DMS53 (cell line): ENCODE results near the gene RCAN2.

Experiments used
- DNase-seq: peaks from one replicate; lab custom pipeline; 2025; lab: John Stamatoyannopoulos, UW

Gene RCAN2

GRCh38 chr6:46491201-46491627 lies at the start of gene RCAN2:
TSS of gene RCAN2 (minus strand) at chr6:46491449.
- peak; percentile 92 for DNase-seq

- no peak for DNase-seq
These were observed 48.6 kb upstream of the RCAN2 start for GRCh38 chr6:46539866-46540265.

- DNase-seq, result no peak
These were observed 47.7 kb upstream of the RCAN2 start for GRCh38 chr6:46538800-46539480.

GRCh38 chr6:46530896-46531295 lies 39.6 kb upstream of the RCAN2 start:
- DNase-seq, result no peak

- DNase-seq, result no peak
These were observed 37.9 kb upstream of the RCAN2 start for GRCh38 chr6:46528961-46529750.

GRCh38 chr6:46526607-46527006 lies 35.4 kb upstream of the RCAN2 start:
- no peak for DNase-seq

- no peak for DNase-seq
These were observed 34.3 kb upstream of the RCAN2 start for GRCh38 chr6:46525583-46525982.

- DNase-seq, result no peak
These were observed 30.3 kb upstream of the RCAN2 start for GRCh38 chr6:46521464-46521971.

GRCh38 chr6:46517202-46517601 lies 26.0 kb upstream of the RCAN2 start:
- no peak for DNase-seq

GRCh38 chr6:46513533-46513932 lies 22.3 kb upstream of the RCAN2 start:
- no peak for DNase-seq

GRCh38 chr6:46511320-46511719 lies 20.1 kb upstream of the RCAN2 start:
- no peak for DNase-seq

GRCh38 chr6:46510651-46511050 lies 19.4 kb upstream of the RCAN2 start:
- no peak for DNase-seq

GRCh38 chr6:46509981-46510510 lies 18.8 kb upstream of the RCAN2 start:
- DNase-seq, result no peak

GRCh38 chr6:46509063-46509462 lies 17.8 kb upstream of the RCAN2 start:
- DNase-seq, result no peak

- DNase-seq, result peak; percentile 67
These were observed 16.2 kb upstream of the RCAN2 start for GRCh38 chr6:46507426-46507825.

- no peak for DNase-seq
These were observed 14.7 kb upstream of the RCAN2 start for GRCh38 chr6:46505693-46506512.

GRCh38 chr6:46504242-46504641 lies 13.0 kb upstream of the RCAN2 start:
- no peak for DNase-seq

GRCh38 chr6:46502486-46503119 lies 11.4 kb upstream of the RCAN2 start:
- DNase-seq, result no peak

- no peak for DNase-seq
These were observed 10.2 kb upstream of the RCAN2 start for GRCh38 chr6:46501136-46502089.

- DNase-seq, result no peak
These were observed 9.1 kb upstream of the RCAN2 start for GRCh38 chr6:46500382-46500781.
